GM12801 (cell line): ENCODE data around the gene USP17L21.
"Not testable (repeated sequence)": the region's sequence is repeated elsewhere in the genome, so short reads cannot be mapped to it uniquely, and the experiment has no call there.

Experiments used
- CTCF ChIP-seq: IDR thresholded peaks from one replicate; pipeline ENCODE4 v1.5.1; 2011; ENCODE audit warnings: control low read depth; ENCODE audit not compliant: insufficient read length; ENCODE audit errors: extremely low read depth

The USP17L21 gene

GRCh38 chr4:9247953-9248680, 14.6 kb upstream of the USP17L21 start, which contains the start of gene USP17L18:
TSS of gene USP17L18 (plus strand) at chr4:9248630. CDS start at chr4:9248630, 0 bp downstream.
- not testable (repeated sequence) for TF ChIP-seq CTCF

DNA sequence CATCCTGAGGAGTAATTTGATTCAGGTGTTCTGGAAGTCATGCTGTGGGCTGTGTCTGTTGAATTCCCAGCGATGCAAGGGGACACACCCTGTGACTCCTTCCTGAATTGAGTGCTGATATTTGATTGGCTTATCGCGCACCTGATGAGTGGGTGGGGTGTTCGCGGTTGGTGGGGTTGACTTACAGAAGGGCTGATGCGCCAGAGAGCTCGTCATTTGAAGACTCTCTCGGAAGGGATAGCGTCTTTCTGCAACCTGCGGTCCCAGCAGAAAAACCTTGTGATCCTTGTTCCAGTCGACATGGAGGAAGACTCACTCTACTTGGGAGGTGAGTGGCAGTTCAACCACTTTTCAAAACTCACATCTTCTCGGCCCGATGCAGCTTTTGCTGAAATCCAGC, 9.6 kb upstream of the USP17L21 start, which contains the start of gene USP17L19:
Gene USP17L19, plus strand, starts transcription at position 301 of the 400 bp plus-strand sequence. Its CDS starts 0 bp downstream, at position 301.
- not testable (repeated sequence) for TF ChIP-seq CTCF

DNA sequence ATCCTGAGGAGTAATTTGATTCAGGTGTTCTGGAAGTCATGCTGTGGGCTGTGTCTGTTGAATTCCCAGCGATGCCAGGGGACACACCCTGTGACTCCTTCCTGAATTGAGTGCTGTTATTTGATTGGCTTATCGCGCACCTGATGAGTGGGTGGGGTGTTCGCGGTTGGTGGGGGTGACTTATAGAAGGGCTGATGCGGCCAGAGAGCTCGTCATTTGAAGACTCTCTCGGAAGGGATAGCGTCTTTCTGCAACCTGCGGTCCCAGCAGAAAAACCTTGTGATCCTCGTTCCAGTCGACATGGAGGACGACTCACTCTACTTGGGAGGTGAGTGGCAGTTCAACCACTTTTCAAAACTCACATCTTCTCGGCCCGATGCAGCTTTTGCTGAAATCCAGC, 4.8 kb upstream of the USP17L21 start, which contains the start of gene USP17L20:
Gene USP17L20, plus strand, starts transcription at position 301 of the 400 bp plus-strand sequence. Its CDS starts 0 bp downstream, at position 301.
- TF ChIP-seq CTCF, result not testable (repeated sequence)

DNA sequence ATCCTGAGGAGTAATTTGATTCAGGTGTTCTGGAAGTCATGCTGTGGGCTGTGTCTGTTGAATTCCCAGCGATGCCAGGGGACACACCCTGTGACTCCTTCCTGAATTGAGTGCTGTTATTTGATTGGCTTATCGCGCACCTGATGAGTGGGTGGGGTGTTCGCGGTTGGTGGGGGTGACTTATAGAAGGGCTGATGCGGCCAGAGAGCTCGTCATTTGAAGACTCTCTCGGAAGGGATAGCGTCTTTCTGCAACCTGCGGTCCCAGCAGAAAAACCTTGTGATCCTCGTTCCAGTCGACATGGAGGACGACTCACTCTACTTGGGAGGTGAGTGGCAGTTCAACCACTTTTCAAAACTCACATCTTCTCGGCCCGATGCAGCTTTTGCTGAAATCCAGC, 4.6 kb downstream of the USP17L21 start, which contains the start of gene USP17L22:
Gene USP17L22, plus strand, starts transcription at position 301 of the 400 bp plus-strand sequence. Its CDS starts 0 bp downstream, at position 301.
- TF ChIP-seq CTCF, result not testable (repeated sequence)
